GM12878 (cell line): ENCODE data around the gene FAM120A. TPM values are rescaled to one million over a fixed set of nuclear protein-coding genes. Genes with fewer than 3 reads are reported as not detected.

Experiments used
- BMI1 ChIP-seq: fragments of 450-650 bp; IDR thresholded peaks from 2 replicates; pipeline ENCODE4 v1.6.1; 2016; ENCODE audit warnings: mild to moderate bottlenecking, moderate library complexity, borderline replicate concordance
- EGR1 ChIP-seq, 2 experiments: IDR thresholded peaks; 1 replicate in 1 of 2; 2 replicates in 1 of 2; pipeline ENCODE4 v1.6.1; 2011 to 2012; ENCODE audit warnings: low read depth in 2 of 2, low read length in 2 of 2, borderline replicate concordance in 1 of 2, mild to moderate bottlenecking in 1 of 2, moderate library complexity in 1 of 2
- FOS ChIP-seq: IDR thresholded peaks from 3 replicates; pipeline ENCODE4 v1.6.1; 2011; ENCODE audit warnings: borderline replicate concordance; ENCODE audit not compliant: insufficient read length; ENCODE audit errors: extremely low read depth
- FOXM1 ChIP-seq: IDR thresholded peaks from 2 replicates; pipeline ENCODE4 v1.6.1; 2012; ENCODE audit warnings: low read depth, mild to moderate bottlenecking, inconsistent platforms, low read length, moderate library complexity
- HDAC2 ChIP-seq: fragments of 200-600 bp; sonication (generic); IDR thresholded peaks from 2 replicates; pipeline ENCODE4 v1.6.1; 2017
- NFIC ChIP-seq: IDR thresholded peaks from 2 replicates; pipeline ENCODE4 v1.6.1; 2012; ENCODE audit warnings: low read depth, mild to moderate bottlenecking, inconsistent platforms, low read length, moderate library complexity
- POLR2AphosphoS5 ChIP-seq: IDR thresholded peaks from 2 replicates; pipeline ENCODE4 v1.6.1; 2011; ENCODE audit warnings: mild to moderate bottlenecking, low read length, inconsistent platforms
- SIX5 ChIP-seq: IDR thresholded peaks from 2 replicates; pipeline ENCODE4 v1.6.1; 2011; ENCODE audit warnings: mild to moderate bottlenecking, low read depth, low read length, moderate library complexity; ENCODE audit not compliant: severe bottlenecking
- SMC3 ChIP-seq: IDR thresholded peaks from 2 replicates; pipeline ENCODE4 v1.6.1; 2011; ENCODE audit warnings: low read length, improper control_type of control experiment, borderline replicate concordance
- polyA plus RNA-seq, 11 experiments: library from polyadenylated mRNA; depleted of rRNA in 4 of 11; unstranded in 6 of 11; stranded (reverse) in 5 of 11; fragments of >200 nt; fragmentation: Nextera tagmentation in 4 of 11; fragmentation: Illumina TruSeq in 1 of 11; extraction: Ambion mirVana in 4 of 11; extraction: Trizol in 1 of 11; gene quantifications; 1 replicate in 1 of 11; 2 replicates in 10 of 11; pipeline versions ENCODE4 v1.2.1 to v1.2.3, GENCODE V29; 2011 to 2016; ENCODE audit warnings: inconsistent platforms in 2 of 11, missing spikeins in 2 of 11, low read depth in 1 of 11
- total RNA-seq, 4 experiments: library from RNA; depleted of rRNA in 3 of 4; stranded (reverse); fragments of >200 nt in 3 of 4; fragmentation: Illumina TruSeq in 1 of 4; extraction: Trizol in 1 of 4; gene quantifications; 2 replicates each; pipeline versions ENCODE4 v1.2.1 to v1.2.3, GENCODE V29; 2013 to 2021
- TF ChIP-seq, protein P1 (sequence below): IDR thresholded peaks from 2 replicates; pipeline ENCODE4 v1.6.1; 2012; ENCODE audit warnings: improper control_type of control experiment, low read depth, low read length; ENCODE audit not compliant: insufficient replicate concordance

Gene FAM120A
- total and polyA plus RNA-seq, 10 of the 15 experiments (the other 5 are each of a cell fraction or from before 2014, with no cell fraction given): 13.1 to 89.6 (median 52.5) TPM

DNA sequence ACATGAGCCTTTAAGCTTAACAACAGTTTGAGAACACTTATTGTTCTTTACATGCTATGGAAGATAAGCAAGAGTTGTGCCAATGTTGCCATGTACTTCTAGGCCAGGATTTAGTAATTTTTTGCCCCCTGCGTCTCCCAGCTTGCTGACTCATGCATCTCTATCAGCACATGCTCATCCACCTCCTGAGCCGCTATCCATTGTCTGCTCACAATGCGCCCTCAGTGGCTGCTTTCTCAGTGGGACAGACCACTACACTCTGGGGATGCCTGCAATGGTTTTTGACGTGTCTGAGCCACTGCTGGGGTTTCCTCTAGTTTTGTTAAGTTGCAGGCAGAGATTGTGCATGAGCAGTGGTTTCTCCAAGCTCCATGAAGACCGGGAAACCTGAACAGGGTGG lies 74.0 kb downstream of the FAM120A start (continued):
- TF ChIP-seq FOXM1: no peak
- TF ChIP-seq SIX5: no peak
- no peak for TF ChIP-seq EGR1 (IDR thresholded peaks at IDR 0.05; ENCODE audit: borderline replicate concordance in 1 of 2, low read depth in 2 of 2, low read length in 2 of 2)
- no peak for TF ChIP-seq POLR2AphosphoS5
- no peak for TF ChIP-seq BMI1
- no peak for TF ChIP-seq SMC3
- no peak for TF ChIP-seq FOS
- TF ChIP-seq NFIC: no peak
- TF ChIP-seq HDAC2: no peak
- TF ChIP-seq, protein P1, sequence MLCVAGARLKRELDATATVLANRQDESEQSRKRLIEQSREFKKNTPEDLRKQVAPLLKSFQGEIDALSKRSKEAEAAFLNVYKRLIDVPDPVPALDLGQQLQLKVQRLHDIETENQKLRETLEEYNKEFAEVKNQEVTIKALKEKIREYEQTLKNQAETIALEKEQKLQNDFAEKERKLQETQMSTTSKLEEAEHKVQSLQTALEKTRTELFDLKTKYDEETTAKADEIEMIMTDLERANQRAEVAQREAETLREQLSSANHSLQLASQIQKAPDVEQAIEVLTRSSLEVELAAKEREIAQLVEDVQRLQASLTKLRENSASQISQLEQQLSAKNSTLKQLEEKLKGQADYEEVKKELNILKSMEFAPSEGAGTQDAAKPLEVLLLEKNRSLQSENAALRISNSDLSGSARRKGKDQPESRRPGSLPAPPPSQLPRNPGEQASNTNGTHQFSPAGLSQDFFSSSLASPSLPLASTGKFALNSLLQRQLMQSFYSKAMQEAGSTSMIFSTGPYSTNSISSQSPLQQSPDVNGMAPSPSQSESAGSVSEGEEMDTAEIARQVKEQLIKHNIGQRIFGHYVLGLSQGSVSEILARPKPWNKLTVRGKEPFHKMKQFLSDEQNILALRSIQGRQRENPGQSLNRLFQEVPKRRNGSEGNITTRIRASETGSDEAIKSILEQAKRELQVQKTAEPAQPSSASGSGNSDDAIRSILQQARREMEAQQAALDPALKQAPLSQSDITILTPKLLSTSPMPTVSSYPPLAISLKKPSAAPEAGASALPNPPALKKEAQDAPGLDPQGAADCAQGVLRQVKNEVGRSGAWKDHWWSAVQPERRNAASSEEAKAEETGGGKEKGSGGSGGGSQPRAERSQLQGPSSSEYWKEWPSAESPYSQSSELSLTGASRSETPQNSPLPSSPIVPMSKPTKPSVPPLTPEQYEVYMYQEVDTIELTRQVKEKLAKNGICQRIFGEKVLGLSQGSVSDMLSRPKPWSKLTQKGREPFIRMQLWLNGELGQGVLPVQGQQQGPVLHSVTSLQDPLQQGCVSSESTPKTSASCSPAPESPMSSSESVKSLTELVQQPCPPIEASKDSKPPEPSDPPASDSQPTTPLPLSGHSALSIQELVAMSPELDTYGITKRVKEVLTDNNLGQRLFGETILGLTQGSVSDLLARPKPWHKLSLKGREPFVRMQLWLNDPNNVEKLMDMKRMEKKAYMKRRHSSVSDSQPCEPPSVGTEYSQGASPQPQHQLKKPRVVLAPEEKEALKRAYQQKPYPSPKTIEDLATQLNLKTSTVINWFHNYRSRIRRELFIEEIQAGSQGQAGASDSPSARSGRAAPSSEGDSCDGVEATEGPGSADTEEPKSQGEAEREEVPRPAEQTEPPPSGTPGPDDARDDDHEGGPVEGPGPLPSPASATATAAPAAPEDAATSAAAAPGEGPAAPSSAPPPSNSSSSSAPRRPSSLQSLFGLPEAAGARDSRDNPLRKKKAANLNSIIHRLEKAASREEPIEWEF: no peak
